Measurements from ENCODE around the gene DFFB.

DFFB gene

GRCh38 chr1:3874736-3875135, 17.5 kb downstream of the DFFB start:
- no peak for DNase-seq (ENCODE audit: low read depth)

- DNase-seq (ENCODE audit: low read depth) = no peak
Observed at GRCh38 chr1:3876716-3877115, 19.4 kb downstream of the DFFB start.

GRCh38 chr1:3879099-3879498, 21.8 kb downstream of the DFFB start:
- DNase-seq (ENCODE audit: low read depth) = no peak

GRCh38 chr1:3879787-3880428, 22.6 kb downstream of the DFFB start:
- no peak for DNase-seq (ENCODE audit: low read depth)

- DNase-seq (ENCODE audit: low read depth) = no peak
Observed at GRCh38 chr1:3880429-3881192, 23.3 kb downstream of the DFFB start.

- DNase-seq (ENCODE audit: low read depth) = no peak
Observed at GRCh38 chr1:3881193-3881480, 23.9 kb downstream of the DFFB start.

- no peak for DNase-seq (ENCODE audit: low read depth)
Observed at GRCh38 chr1:3883194-3883925, 26.1 kb downstream of the DFFB start.

GRCh38 chr1:3884966-3885365, 27.7 kb downstream of the DFFB start:
- DNase-seq (ENCODE audit: low read depth) = no peak

GRCh38 chr1:3885611-3886010, 28.3 kb downstream of the DFFB start:
- no peak for DNase-seq (ENCODE audit: low read depth)

- no peak for DNase-seq (ENCODE audit: low read depth)
Observed at GRCh38 chr1:3886106-3886670, 28.9 kb downstream of the DFFB start.

GRCh38 chr1:3886691-3887090, 29.4 kb downstream of the DFFB start:
- DNase-seq (ENCODE audit: low read depth) = no peak

- DNase-seq (ENCODE audit: low read depth) = no peak
Observed at GRCh38 chr1:3888301-3888700, 31.0 kb downstream of the DFFB start.

- no peak for DNase-seq (ENCODE audit: low read depth)
Observed at GRCh38 chr1:3889936-3890335, 32.7 kb downstream of the DFFB start.

- no peak for DNase-seq (ENCODE audit: low read depth)
Observed at GRCh38 chr1:3890389-3891328, 33.4 kb downstream of the DFFB start.

GRCh38 chr1:3891329-3891865, 34.1 kb downstream of the DFFB start:
- DNase-seq (ENCODE audit: low read depth) = no peak

GRCh38 chr1:3892748-3893147, 35.5 kb downstream of the DFFB start:
- DNase-seq (ENCODE audit: low read depth) = no peak

GRCh38 chr1:3893190-3893589, 35.9 kb downstream of the DFFB start:
- no peak for DNase-seq (ENCODE audit: low read depth)

GRCh38 chr1:3894626-3895278, 37.5 kb downstream of the DFFB start:
- no peak for DNase-seq (ENCODE audit: low read depth)

GRCh38 chr1:3895279-3895950, 38.1 kb downstream of the DFFB start:
- DNase-seq (ENCODE audit: low read depth) = no peak

GRCh38 chr1:3895951-3896325, 38.7 kb downstream of the DFFB start:
- DNase-seq (ENCODE audit: low read depth) = no peak
